Right lobe of liver (tissue), 6 donors: ENCODE data around the gene RFFL. TPM values are rescaled to one million over a fixed set of nuclear protein-coding genes. Genes with fewer than 3 reads are reported as not detected.

ENCODE experiments used
- ATAC-seq, 4 donors: fragments of 200-7000 bp; cut with Tn5 transposase; one replicate each; pipeline ENCODE4 v1.9.1; 2020; ENCODE audit warnings: mild to moderate bottlenecking in 4 of 4, moderate library complexity in 4 of 4
- DNase-seq, 3 donors: peaks; one replicate each; pipeline ENCODE4 v3.0.0-alpha.2; 2020
- H3K27ac ChIP-seq, 3 donors: fragments of 200-600 bp; one replicate each; pipeline ENCODE4 v1.8.0; 2022
- H3K27me3 ChIP-seq, 2 donors: fragments of 200-600 bp; one replicate each; pipeline ENCODE4 v1.8.0; 2022
- H3K36me3 ChIP-seq, 4 donors: fragments of 200-600 bp; sonication (generic) in 1 of 4; one replicate each; pipeline versions ENCODE4 v1.5.1 to v1.8.0; 2017 to 2022; ENCODE audit warnings: control low read depth in 1 of 4
- H3K4me1 ChIP-seq, 4 donors: fragments of 200-600 bp; sonication (generic) in 1 of 4; one replicate each; pipeline versions ENCODE4 v1.5.1 to v1.8.0; 2017 to 2022; ENCODE audit warnings: control low read depth in 1 of 4
- H3K4me3 ChIP-seq, 3 donors: fragments of 200-600 bp; one replicate each; pipeline ENCODE4 v1.8.0; 2022
- H3K9me3 ChIP-seq, 4 donors: fragments of 200-600 bp; sonication (generic) in 1 of 4; one replicate each; pipeline versions ENCODE4 v1.5.1 to v1.8.0; 2017 to 2022; ENCODE audit warnings: control low read depth in 1 of 4
- CTCF ChIP-seq, 4 donors: fragments of 200-600 bp in 3 of 4; fragments of 450-650 bp in 1 of 4; IDR thresholded peaks; one replicate each; pipeline versions ENCODE4 v1.5.1 to v1.8.0; 2016 to 2022; ENCODE audit warnings: antibody characterized with exemption in 4 of 4, mild to moderate bottlenecking in 2 of 4
- POLR2A ChIP-seq: fragments of 450-650 bp; IDR thresholded peaks from one replicate; pipeline ENCODE4 v1.6.1; 2017; ENCODE audit warnings: antibody characterized with exemption, mild to moderate bottlenecking
- WGBS: methylation state at CpG from one replicate; pipeline ENCODE4 v1.1.6; 2018; ENCODE audit warnings: low coverage, low lambda C conversion rate; ENCODE audit not compliant: insufficient coverage; ENCODE audit errors: missing lambda C conversion rate; 5-methylcytosine and 5-hydroxymethylcytosine counted together
- intact Hi-C, 2 donors: fragments of 100-400 bp; cut with DNase I; formaldehyde crosslinking; loops; one replicate each; pipeline versions ENCODE4 v1.11.2 to v1.14.1; 2022
- total RNA-seq, 6 experiments: library from RNA; depleted of rRNA in 2 of 6; stranded (reverse); fragments of >200 nt in 2 of 6; fragmentation: NEBNext Ultra II Directional in 3 of 6; extraction: Animal tissue kit (Norgen Biotek cat#: 25700) in 3 of 6; gene quantifications; one replicate each; pipeline versions ENCODE4 v1.1.0 to v1.2.4, GENCODE V29; 2016 to 2023
- donor health status: DM: no; HTN: yes; CAD: no.
- donor health status: DM: no; HTN: no; CAD: no.
- donor health status: DM: no; HTN: no; CAD: no.
- donor health status: DM: no; HTN: yes; CAD: no.
- donor health status: DM: no; HTN: yes; CAD: no.

The RFFL gene
- total RNA-seq, 6 experiments from 2014 or later, result 29.0 to 39.0 (median 34.1) TPM

- no peaks in the 10 kb centered on the region for H3K4me1 ChIP-seq
- intact Hi-C loops, result no loop called here
- H3K4me3 ChIP-seq, result no peak overlapping the region
- no peaks in the 10 kb centered on the region for H3K27me3 ChIP-seq
- H3K36me3 ChIP-seq, result peaks cover 0 to 58% (median 10%) of the 10 kb centered on the region in 4 donors
- 94% methylated on average over 3 of the region's 3 CpGs for WGBS
- DNase-seq (no peak), ATAC-seq (no peak)
- no peaks in the 10 kb centered on the region for H3K9me3 ChIP-seq
- TF ChIP-seq CTCF (IDR thresholded peaks at IDR 0.05) (no peak), POLR2A (no peak)
- H3K27ac ChIP-seq, result no peak overlapping the region
Observed at GRCh38 chr17:35010093-35010492, 53.4 kb downstream of the RFFL start.

GRCh38 chr17:35006961-35007360 lies 56.5 kb downstream of the RFFL start:
- peak in 1 of 4 donors; percentile 41 for ATAC-seq

GRCh38 chr17:35006345-35006744 lies 57.2 kb downstream of the RFFL start:
- no peaks in the 10 kb centered on the region for H3K27me3 ChIP-seq
- H3K27ac ChIP-seq, result no peak overlapping the region
- no peak for ATAC-seq
- H3K36me3 ChIP-seq, result peaks cover 0 to 22% (median 6%) of the 10 kb centered on the region in 4 donors
- no peaks in the 10 kb centered on the region for H3K9me3 ChIP-seq
- no CpG with 5 or more reads among the region's 4 CpGs for WGBS
- H3K4me1 ChIP-seq, result no peaks in the 10 kb centered on the region
- intact Hi-C loops, result no loop called here
- no peak for TF ChIP-seq POLR2A
- TF ChIP-seq CTCF (IDR thresholded peaks at IDR 0.05), result no peak
- no peak for DNase-seq
- H3K4me3 ChIP-seq, result no peak overlapping the region

More at GRCh38 chr17:35006961-35007360, 56.5 kb downstream of the RFFL start:
- H3K4me3 ChIP-seq, result no peak overlapping the region
- WGBS, result 43% methylated on average over 1 of the region's 1 CpG
- TF ChIP-seq POLR2A (no peak), CTCF (IDR thresholded peaks at IDR 0.05) (no peak)
- intact Hi-C loops, result no loop called here
- H3K27me3 ChIP-seq, result no peaks in the 10 kb centered on the region
- H3K36me3 ChIP-seq, result peaks cover 0 to 29% (median 7%) of the 10 kb centered on the region in 4 donors
- no peak overlapping the region for H3K27ac ChIP-seq
- DNase-seq, result no peak
- no peaks in the 10 kb centered on the region for H3K9me3 ChIP-seq
- no peaks in the 10 kb centered on the region for H3K4me1 ChIP-seq

GRCh38 chr17:35003778-35004177 lies 59.7 kb downstream of the RFFL start:
- Histone ChIP-seq H3K27ac (no peak overlapping the region), H3K4me1 (no peaks in the 10 kb centered on the region), H3K9me3 (no peaks in the 10 kb centered on the region), H3K36me3 (peaks cover 0 to 6% (median under 1%) of the 10 kb centered on the region in 4 donors), H3K4me3 (no peak overlapping the region), H3K27me3 (no peaks in the 10 kb centered on the region)
- WGBS, result 100% methylated on average over 1 of the region's 4 CpGs
- TF ChIP-seq POLR2A, result no peak
- TF ChIP-seq CTCF (IDR thresholded peaks at IDR 0.05), result no peak
- peak in 1 of 4 donors; percentile 4 for ATAC-seq
- DNase-seq, result no peak
- intact Hi-C loops, result no loop called here
